CD4-positive, CD25-positive, alpha-beta regulatory T cell (primary cell): ENCODE results near the gene JAK1. TPM values are rescaled to one million over a fixed set of nuclear protein-coding genes. Genes with fewer than 3 reads are reported as not detected.
A peak's percentile ranks its signal among the peaks of the same experiment; 100 is the strongest.

Experiments used
- ATAC-seq, 2 donors: fragments of 150-1000 bp; cut with Tn5 transposase; one replicate each; pipeline ENCODE4 v1.10.0; 2021; ENCODE audit warnings: low read depth in 2 of 2, moderate number of reproducible peaks in 2 of 2, moderate library complexity in 1 of 2
- DNase-seq, 3 donors: peaks; one replicate each; pipeline versions ENCODE4 v3.0.0 to v3.0.0-alpha.2; 2012 to 2022; ENCODE audit warnings: mixed read lengths in 1 of 3
- H3K27ac ChIP-seq: one replicate; pipeline ENCODE4 v1.7.0; 2013; ENCODE audit warnings: mild to moderate bottlenecking, low read length; ENCODE audit not compliant: insufficient read depth, poor library complexity, severe bottlenecking
- H3K27me3 ChIP-seq: one replicate; pipeline ENCODE4 v1.7.0; 2013; ENCODE audit warnings: low read length; ENCODE audit not compliant: control insufficient read depth, insufficient read depth
- H3K36me3 ChIP-seq: one replicate; pipeline ENCODE4 v1.7.0; 2013; ENCODE audit warnings: mild to moderate bottlenecking, low read length, moderate library complexity; ENCODE audit not compliant: control insufficient read depth, insufficient read depth
- H3K4me1 ChIP-seq: 2 replicates; pipeline ENCODE4 v1.7.0; 2013; ENCODE audit warnings: mild to moderate bottlenecking, low read length; ENCODE audit not compliant: insufficient read depth, control insufficient read depth, poor library complexity, severe bottlenecking
- H3K4me3 ChIP-seq: one replicate; pipeline ENCODE4 v1.7.0; 2013; ENCODE audit warnings: low read depth, mild to moderate bottlenecking, low read length, moderate library complexity
- H3K9me3 ChIP-seq, 2 experiments: 1 replicate in 1 of 2; 2 replicates in 1 of 2; pipeline ENCODE4 v1.7.0; 2013; ENCODE audit warnings: low read length in 2 of 2, mild to moderate bottlenecking in 1 of 2, moderate library complexity in 1 of 2; ENCODE audit not compliant: control insufficient read depth in 2 of 2
- H3K27ac Mint-ChIP-seq, 3 donors: one replicate each; pipeline ENCODE4 v1.8.0; 2020 to 2022; ENCODE audit warnings: mild to moderate bottlenecking in 3 of 3, mixed read lengths in 3 of 3, moderate library complexity in 2 of 3
- H3K27me3 Mint-ChIP-seq: one replicate; pipeline ENCODE4 v1.8.0; 2022; ENCODE audit warnings: mild to moderate bottlenecking, mixed read lengths
- H3K36me3 Mint-ChIP-seq: one replicate; pipeline ENCODE4 v1.8.0; 2020; ENCODE audit warnings: mixed read lengths
- H3K4me1 Mint-ChIP-seq, 4 donors: one replicate each; pipeline ENCODE4 v1.8.0; 2020 to 2022; ENCODE audit warnings: mixed read lengths in 4 of 4, mild to moderate bottlenecking in 1 of 4
- H3K4me3 Mint-ChIP-seq, 4 donors: one replicate each; pipeline ENCODE4 v1.8.0; 2020 to 2022; ENCODE audit warnings: mild to moderate bottlenecking in 4 of 4, mixed read lengths in 4 of 4, moderate library complexity in 3 of 4
- H3K9me3 Mint-ChIP-seq, 7 donors: one replicate each; pipeline ENCODE4 v1.8.0; 2020 to 2022; ENCODE audit warnings: mixed read lengths in 7 of 7, mild to moderate bottlenecking in 3 of 7, moderate library complexity in 2 of 7
- polyA plus RNA-seq, 4 donors: library from polyadenylated mRNA; unstranded; fragments of 300-500 nt; fragmentation: Illumina TruSeq; gene quantifications; one replicate each; pipeline ENCODE4 v1.2.3, GENCODE V29; 2021
- total RNA-seq: library from RNA; stranded (reverse); gene quantifications from one replicate; pipeline ENCODE4 v1.2.3, GENCODE V29; 2022

JAK1 gene
- total and polyA plus RNA-seq, 5 donors from 2014 or later: 215 to 333 (median 229) TPM

- Mint-ChIP-seq H3K27ac (peak overlapping the region in 2 of 3 donors; percentile 8 to 63), H3K9me3 (no peaks in the 10 kb centered on the region), H3K4me3 (no peak overlapping the region), H3K36me3 (peaks cover 65% of the 10 kb centered on the region), H3K27me3 (no peaks in the 10 kb centered on the region), H3K4me1 (peaks cover 6 to 37% (median 30%) of the 10 kb centered on the region in 4 donors)
- Histone ChIP-seq H3K36me3 (peaks cover 99% of the 10 kb centered on the region), H3K4me3 (no peak overlapping the region), H3K9me3 (no peaks in the 10 kb centered on the region), H3K27ac (no peak overlapping the region), H3K27me3 (no peaks in the 10 kb centered on the region), H3K4me1 (peaks cover 10% of the 10 kb centered on the region)
- ATAC-seq (no peak), DNase-seq (no peak)
These were observed 95.1 kb downstream of the JAK1 start for GRCh38 chr1:64871256-64871655.

GRCh38 chr1:64867266-64867665, 99.1 kb downstream of the JAK1 start:
- Histone ChIP-seq H3K27ac (no peak overlapping the region), H3K4me3 (no peak overlapping the region), H3K27me3 (no peaks in the 10 kb centered on the region), H3K36me3 (peaks cover 96% of the 10 kb centered on the region), H3K4me1 (peaks cover 18% of the 10 kb centered on the region), H3K9me3 (no peaks in the 10 kb centered on the region)
- Mint-ChIP-seq H3K36me3 (peaks cover 56% of the 10 kb centered on the region), H3K4me3 (no peak overlapping the region), H3K27ac (peak overlapping the region in 1 of 3 donors; percentile 61), H3K27me3 (no peaks in the 10 kb centered on the region), H3K9me3 (no peaks in the 10 kb centered on the region), H3K4me1 (peaks cover 19 to 37% (median 26%) of the 10 kb centered on the region in 4 donors)
- ATAC-seq: no peak
- no peak for DNase-seq

DNA sequence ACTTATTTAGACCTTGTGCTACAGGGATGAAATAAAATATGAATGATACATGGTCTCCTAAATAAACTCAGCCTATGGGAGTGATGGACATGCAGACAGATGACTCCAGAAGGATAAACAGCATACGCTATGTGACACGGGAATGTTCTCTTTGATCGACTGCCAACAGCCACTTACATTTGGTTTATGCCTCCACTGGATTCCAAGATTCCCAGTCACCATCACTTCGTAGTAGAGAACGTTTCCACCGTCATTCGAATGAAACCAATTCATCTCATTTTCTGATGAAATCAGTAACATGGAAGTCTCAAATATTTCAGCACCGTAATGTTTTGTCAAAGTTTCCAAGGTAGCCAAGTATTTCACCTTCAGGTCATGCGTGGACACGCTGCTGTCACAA, 99.7 kb downstream of the JAK1 start:
- Mint-ChIP-seq H3K9me3 (no peaks in the 10 kb centered on the region), H3K4me1 (peaks cover 20 to 32% (median 25%) of the 10 kb centered on the region in 4 donors), H3K4me3 (no peak overlapping the region), H3K36me3 (peaks cover 55% of the 10 kb centered on the region), H3K27ac (peak overlapping the region in 1 of 3 donors; percentile 63), H3K27me3 (no peaks in the 10 kb centered on the region)
- DNase-seq: no peak
- H3K27me3 ChIP-seq: no peaks in the 10 kb centered on the region
- H3K36me3 ChIP-seq: peaks cover 95% of the 10 kb centered on the region
- H3K4me1 ChIP-seq: peaks cover 18% of the 10 kb centered on the region
- H3K4me3 ChIP-seq: no peak overlapping the region
- ATAC-seq: no peak
- no peaks in the 10 kb centered on the region for H3K9me3 ChIP-seq
- no peak overlapping the region for H3K27ac ChIP-seq

- Histone ChIP-seq H3K4me3 (no peak overlapping the region), H3K27me3 (no peaks in the 10 kb centered on the region), H3K4me1 (peaks cover 18% of the 10 kb centered on the region), H3K9me3 (no peaks in the 10 kb centered on the region), H3K27ac (peak overlapping the region; percentile 52), H3K36me3 (peaks cover 90% of the 10 kb centered on the region)
- DNase-seq: no peak
- peak overlapping the region in 2 of 4 donors; percentile 27 to 57 for H3K4me3 Mint-ChIP-seq
- H3K36me3 Mint-ChIP-seq: peaks cover 57% of the 10 kb centered on the region
- peak overlapping the region; percentile 54 to 86 (median 66) for H3K27ac Mint-ChIP-seq
- ATAC-seq: no peak
- H3K4me1 Mint-ChIP-seq: peaks cover 18 to 35% (median 29%) of the 10 kb centered on the region in 4 donors
- no peaks in the 10 kb centered on the region for H3K9me3 Mint-ChIP-seq
- no peaks in the 10 kb centered on the region for H3K27me3 Mint-ChIP-seq
These were observed 101.1 kb downstream of the JAK1 start for GRCh38 chr1:64865105-64865757.

DNA sequence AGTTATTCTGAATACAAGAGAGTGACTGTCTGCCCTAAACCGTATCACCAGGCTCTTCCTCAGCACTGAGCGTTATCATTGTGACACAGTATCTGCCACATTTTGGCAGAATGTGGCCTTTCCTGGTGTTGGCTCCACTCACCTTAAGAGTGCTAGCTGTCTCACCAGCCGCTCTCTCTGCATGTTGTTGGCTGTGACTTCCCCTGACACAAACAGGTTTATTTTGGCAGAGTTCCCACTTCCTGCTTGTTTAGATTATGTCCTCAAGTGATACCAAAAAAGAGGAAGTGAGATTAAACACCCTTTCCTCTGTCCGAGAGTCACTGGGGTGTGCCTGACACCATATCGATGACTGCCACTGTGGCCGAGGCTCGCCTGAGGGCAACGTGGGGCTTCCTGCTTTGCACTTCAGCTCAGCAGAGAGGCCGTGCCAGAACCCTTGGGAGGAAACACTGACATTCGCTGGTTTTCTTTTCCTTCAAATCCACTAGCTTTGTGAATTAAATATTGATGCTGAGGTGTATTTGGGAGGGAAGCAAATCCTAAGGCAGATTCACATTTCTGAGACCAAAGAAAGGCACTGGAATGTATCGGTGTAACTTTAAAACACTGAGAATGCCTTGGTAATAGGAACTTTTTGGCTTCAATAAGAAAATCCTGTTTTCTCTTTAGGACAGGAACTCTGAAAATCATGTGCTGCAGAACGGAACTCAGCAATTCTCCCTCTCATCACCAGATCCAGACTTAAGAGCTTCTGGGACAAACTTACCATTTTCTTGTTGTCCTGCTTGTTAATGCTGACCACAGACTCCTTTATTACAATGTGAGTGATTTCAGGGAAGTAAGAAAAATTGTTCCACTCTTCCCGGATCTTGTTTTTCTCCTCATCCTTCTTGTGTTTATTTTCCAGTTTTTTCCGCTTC, 102.1 kb downstream of the JAK1 start:
- Histone ChIP-seq H3K27me3 (no peaks in the 10 kb centered on the region), H3K4me3 (peak overlapping the region; percentile 24), H3K9me3 (no peaks in the 10 kb centered on the region), H3K36me3 (peaks cover 90% of the 10 kb centered on the region), H3K4me1 (peaks cover 18% of the 10 kb centered on the region), H3K27ac (peak overlapping the region; percentile 52)
- H3K27me3 Mint-ChIP-seq: no peaks in the 10 kb centered on the region
- DNase-seq: peak; percentile 3 to 62 (median 45)
- H3K36me3 Mint-ChIP-seq: peaks cover 63% of the 10 kb centered on the region
- H3K27ac Mint-ChIP-seq: peak overlapping the region; percentile 79 to 86 (median 82)
- peak overlapping the region in 3 of 4 donors; percentile 27 to 57 (median 41) for H3K4me3 Mint-ChIP-seq
- H3K9me3 Mint-ChIP-seq: no peaks in the 10 kb centered on the region
- H3K4me1 Mint-ChIP-seq: peaks cover 18 to 38% (median 30%) of the 10 kb centered on the region in 4 donors
- peak; percentile 69 to 75 for ATAC-seq

DNA sequence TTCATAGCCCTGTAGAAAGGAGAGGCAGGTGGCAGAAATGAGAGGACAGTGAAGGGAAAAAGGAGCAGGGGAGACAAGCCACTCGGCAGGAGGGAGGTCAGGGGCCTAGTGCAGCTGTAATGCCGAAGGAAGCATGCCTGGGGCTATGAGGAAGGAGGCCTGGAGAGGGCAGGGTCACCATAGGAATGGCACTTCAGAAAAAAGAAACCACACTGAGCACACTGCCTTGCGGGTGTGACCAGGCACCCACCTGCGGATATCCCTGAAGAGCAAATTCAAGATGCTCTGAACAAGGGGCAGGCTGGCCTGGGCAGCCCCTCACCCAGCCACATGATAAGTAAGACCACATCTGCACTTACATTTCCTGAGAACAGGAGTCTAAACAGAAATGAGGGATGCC, 104.7 kb downstream of the JAK1 start:
- H3K27ac ChIP-seq: no peak overlapping the region
- Mint-ChIP-seq H3K36me3 (peaks cover 65% of the 10 kb centered on the region), H3K27ac (peak overlapping the region in 2 of 3 donors; percentile 55 to 68), H3K4me3 (no peak overlapping the region), H3K9me3 (no peaks in the 10 kb centered on the region), H3K4me1 (peaks cover 18 to 39% (median 30%) of the 10 kb centered on the region in 4 donors), H3K27me3 (no peaks in the 10 kb centered on the region)
- peaks cover 18% of the 10 kb centered on the region for H3K4me1 ChIP-seq
- no peaks in the 10 kb centered on the region for H3K9me3 ChIP-seq
- no peaks in the 10 kb centered on the region for H3K27me3 ChIP-seq
- no peak overlapping the region for H3K4me3 ChIP-seq
- ATAC-seq (no peak), DNase-seq (no peak)
- H3K36me3 ChIP-seq: peaks cover 91% of the 10 kb centered on the region

GRCh38 chr1:64857347-64857746, 109.0 kb downstream of the JAK1 start:
- Mint-ChIP-seq H3K4me1 (peaks cover 0 to 21% (median 10%) of the 10 kb centered on the region in 4 donors), H3K36me3 (peaks cover 65% of the 10 kb centered on the region), H3K27me3 (no peaks in the 10 kb centered on the region), H3K4me3 (no peak overlapping the region), H3K9me3 (no peaks in the 10 kb centered on the region), H3K27ac (peak overlapping the region in 2 of 3 donors; percentile 52 to 55)
- H3K36me3 ChIP-seq: peaks cover 95% of the 10 kb centered on the region
- DNase-seq (no peak), ATAC-seq (no peak)
- H3K27ac ChIP-seq: no peak overlapping the region
- no peaks in the 10 kb centered on the region for H3K4me1 ChIP-seq
- no peak overlapping the region for H3K4me3 ChIP-seq
- no peaks in the 10 kb centered on the region for H3K27me3 ChIP-seq
- H3K9me3 ChIP-seq: no peaks in the 10 kb centered on the region
